Measurements from ENCODE around the gene ZCCHC18. TPM values are rescaled to one million over a fixed set of nuclear protein-coding genes. Genes with fewer than 3 reads are reported as not detected.

ZCCHC18 gene
- total RNA-seq, 1 donor from 2014 or later, result 2.2 TPM

- Mint-ChIP-seq H3K4me1 (peaks cover 52% of the 10 kb centered on the region), H3K36me3 (ENCODE audit: low read depth) (no peaks in the 10 kb centered on the region), H3K27me3 (no peaks in the 10 kb centered on the region), H3K4me3 (no peak overlapping the region), H3K27ac (no peak overlapping the region), H3K9me3 (no peaks in the 10 kb centered on the region)
- TF ChIP-seq CTCF (IDR thresholded peaks at IDR 0.05), result no peak
- intact Hi-C loops (cut with micrococcal nuclease), result no loop called here
- DNase-seq (no peak), ATAC-seq (ENCODE audit: low read depth) (no peak)
- ChIA-PET CTCF (no interaction called here), POLR2A (no interaction called here)
Measured at GRCh38 chrX:104118765-104119164, 6.4 kb downstream of the ZCCHC18 start.

- DNase-seq (no peak), ATAC-seq (ENCODE audit: low read depth) (peak; percentile 64)
- H3K4me3 Mint-ChIP-seq, result no peak overlapping the region
- no peaks in the 10 kb centered on the region for H3K27me3 Mint-ChIP-seq
- POLR2A ChIA-PET, result interaction anchor here (0.7 to 1.9 kb wide), 4 partner anchors 10 to 34 kb away, joined by 3 to 14 read pairs (median 5); partner anchors contain the start of genes SLC25A53 and ZCCHC18
- H3K36me3 Mint-ChIP-seq (ENCODE audit: low read depth), result peaks cover 4% of the 10 kb centered on the region
- peaks cover 63% of the 10 kb centered on the region for H3K4me1 Mint-ChIP-seq
- TF ChIP-seq CTCF (IDR thresholded peaks at IDR 0.05), result no peak
- CTCF ChIA-PET, result interaction anchor here (0.8 to 1.3 kb wide), 2 partner anchors 10 to 18 kb away, joined by 3 read pairs; no protein-coding TSS in a partner anchor
- intact Hi-C loops (cut with micrococcal nuclease), result loop anchor here (1.0 kb wide), 1 partner anchor 10 kb away; no protein-coding TSS in a partner anchor
- H3K27ac Mint-ChIP-seq, result peak overlapping the region; percentile 86
- no peaks in the 10 kb centered on the region for H3K9me3 Mint-ChIP-seq
Measured at GRCh38 chrX:104122829-104123228, 10.5 kb downstream of the ZCCHC18 start.

- H3K9me3 Mint-ChIP-seq, result no peaks in the 10 kb centered on the region
- CTCF ChIA-PET, result no interaction called here
- DNase-seq (no peak), ATAC-seq (ENCODE audit: low read depth) (no peak)
- no peak overlapping the region for H3K27ac Mint-ChIP-seq
- H3K4me1 Mint-ChIP-seq, result peaks cover 49% of the 10 kb centered on the region
- H3K4me3 Mint-ChIP-seq, result peak overlapping the region; percentile 24
- TF ChIP-seq CTCF (IDR thresholded peaks at IDR 0.05), result no peak
- intact Hi-C loops (cut with micrococcal nuclease), result loop anchor here (2.0 kb wide), 1 partner anchor 14 kb away; the partner anchor contains the start of gene ZCCHC18
- no peaks in the 10 kb centered on the region for H3K27me3 Mint-ChIP-seq
- POLR2A ChIA-PET, result interaction anchor here (0.8 kb wide), 1 partner anchor 30 kb away, joined by 4 read pairs; the partner anchor contains the start of gene SLC25A53
- H3K36me3 Mint-ChIP-seq (ENCODE audit: low read depth), result peaks cover 23% of the 10 kb centered on the region
Measured at GRCh38 chrX:104126856-104127255, 14.5 kb downstream of the ZCCHC18 start.

GRCh38 chrX:104130808-104131207 is 18.5 kb downstream of the ZCCHC18 start:
- H3K9me3 Mint-ChIP-seq, result no peaks in the 10 kb centered on the region
- H3K4me3 Mint-ChIP-seq, result no peak overlapping the region
- no peak overlapping the region for H3K27ac Mint-ChIP-seq
- POLR2A ChIA-PET, result no interaction called here
- H3K27me3 Mint-ChIP-seq, result no peaks in the 10 kb centered on the region
- intact Hi-C loops (cut with micrococcal nuclease), result loop anchor here (10.0 kb wide), 1 partner anchor 596 kb away; no protein-coding TSS in a partner anchor
- DNase-seq (no peak), ATAC-seq (ENCODE audit: low read depth) (no peak)
- peaks cover 21% of the 10 kb centered on the region for H3K36me3 Mint-ChIP-seq (ENCODE audit: low read depth)
- no peak for TF ChIP-seq CTCF (IDR thresholded peaks at IDR 0.05)
- CTCF ChIA-PET, result no interaction called here
- H3K4me1 Mint-ChIP-seq, result peaks cover 27% of the 10 kb centered on the region

GRCh38 chrX:104134583-104135261 is 22.4 kb downstream of the ZCCHC18 start:
- H3K27me3 Mint-ChIP-seq, result no peaks in the 10 kb centered on the region
- peaks cover 16% of the 10 kb centered on the region for H3K36me3 Mint-ChIP-seq (ENCODE audit: low read depth)
- peaks cover 19% of the 10 kb centered on the region for H3K4me1 Mint-ChIP-seq
- ATAC-seq (ENCODE audit: low read depth), result no peak
- POLR2A ChIA-PET, result no interaction called here
- no peak overlapping the region for H3K4me3 Mint-ChIP-seq
- peak overlapping the region; percentile 47 for H3K27ac Mint-ChIP-seq
- CTCF ChIA-PET, result interaction anchor here (3.4 kb wide), 1 partner anchor 22 kb away, joined by 20 read pairs; the partner anchor contains the start of gene ZCCHC18
- TF ChIP-seq CTCF (IDR thresholded peaks at IDR 0.05), result no peak
- intact Hi-C loops (cut with micrococcal nuclease), result loop anchor here (5.0 to 10.0 kb wide), 2 partner anchors 217 to 600 kb away; no protein-coding TSS in a partner anchor
- no peaks in the 10 kb centered on the region for H3K9me3 Mint-ChIP-seq
- DNase-seq, result no peak

Data from activated B cell treated with CpG ODN at 0.5 μM for 24 hours (primary cell).